CD4-positive, alpha-beta T cell treated with Interleukin-12 subunit alpha and Interleukin-12 subunit beta, for 1 hour (primary cell): ENCODE results near the gene MEAF6.
A peak's percentile ranks its signal among the peaks of the same experiment; 100 is the strongest.
"Not testable (repeated sequence)": the region's sequence is repeated elsewhere in the genome, so short reads cannot be mapped to it uniquely, and the experiment has no call there.

Experiments used
- DNase-seq: peaks from one replicate; pipeline ENCODE4 v3.0.0-alpha.2; 2020

Gene MEAF6

GRCh38 chr1:37514350-37515184, at the start of gene MEAF6:
Gene MEAF6 (minus strand): TSS chr1:37514766. CDS start chr1:37514746, 20 bp downstream.
- DNase-seq, result peak; percentile 88

- DNase-seq, result no peak
These were observed 48.4 kb upstream of the MEAF6 start for GRCh38 chr1:37562984-37563383.

- DNase-seq, result peak; percentile 34
These were observed 46.9 kb upstream of the MEAF6 start for GRCh38 chr1:37561133-37562132.

GRCh38 chr1:37560401-37561132, 46.0 kb upstream of the MEAF6 start:
- no peak for DNase-seq

- DNase-seq, result not testable (repeated sequence)
These were observed 45.4 kb upstream of the MEAF6 start for GRCh38 chr1:37559957-37560379.

GRCh38 chr1:37559080-37559479, 44.5 kb upstream of the MEAF6 start:
- DNase-seq, result no peak

- DNase-seq, result no peak
These were observed 43.8 kb upstream of the MEAF6 start for GRCh38 chr1:37558411-37558810.

GRCh38 chr1:37557402-37557801, 42.8 kb upstream of the MEAF6 start:
- DNase-seq, result no peak

GRCh38 chr1:37556712-37557196, 42.2 kb upstream of the MEAF6 start, which contains the start of gene DNALI1:
Gene DNALI1 (plus strand): TSS chr1:37556940. CDS start chr1:37556995, 55 bp downstream.
- DNase-seq, result peak; percentile 25

GRCh38 chr1:37553927-37554808, 39.6 kb upstream of the MEAF6 start, which contains the start of gene SNIP1:
Gene SNIP1 (minus strand): TSS chr1:37554293. CDS start chr1:37554229, 64 bp downstream.
- peak; percentile 93 for DNase-seq

GRCh38 chr1:37553598-37553926, 39.0 kb upstream of the MEAF6 start:
- DNase-seq, result no peak

- no peak for DNase-seq
These were observed 34.8 kb upstream of the MEAF6 start for GRCh38 chr1:37549341-37549740.

GRCh38 chr1:37545019-37545418, 30.5 kb upstream of the MEAF6 start:
- DNase-seq, result no peak

GRCh38 chr1:37544530-37544929, 30.0 kb upstream of the MEAF6 start:
- no peak for DNase-seq

GRCh38 chr1:37540036-37540785, 25.6 kb upstream of the MEAF6 start:
- DNase-seq, result no peak

- DNase-seq, result not testable (repeated sequence)
These were observed 24.6 kb upstream of the MEAF6 start for GRCh38 chr1:37539154-37539553.

GRCh38 chr1:37537378-37537777, 22.8 kb upstream of the MEAF6 start:
- DNase-seq, result no peak

GRCh38 chr1:37533317-37534093, 18.9 kb upstream of the MEAF6 start:
- no peak for DNase-seq

GRCh38 chr1:37532418-37533156, 18.0 kb upstream of the MEAF6 start:
- not testable (repeated sequence) for DNase-seq
